Uterus (tissue), 4 donors: ENCODE results near the gene RNF175. TPM values are rescaled to one million over a fixed set of nuclear protein-coding genes. Genes with fewer than 3 reads are reported as not detected.

Source experiments
- DNase-seq, 2 donors: peaks; one replicate each; pipeline ENCODE4 v3.0.0-alpha.2; 2019 to 2020
- H3K27ac ChIP-seq, 2 donors: fragments of 200-600 bp; sonication (generic); 1 replicate in 1 of 2; 2 replicates in 1 of 2; pipeline ENCODE4 v1.5.1; 2016 to 2018
- H3K27me3 ChIP-seq, 2 donors: fragments of 200-600 bp; sonication (generic); one replicate each; pipeline ENCODE4 v1.5.1; 2018 to 2019; ENCODE audit warnings: control low read depth in 1 of 2
- H3K36me3 ChIP-seq, 2 donors: fragments of 200-600 bp; sonication (generic); one replicate each; pipeline ENCODE4 v1.5.1; 2019; ENCODE audit warnings: control low read depth in 1 of 2
- H3K4me1 ChIP-seq, 2 donors: fragments of 200-600 bp; sonication (generic); one replicate each; pipeline ENCODE4 v1.5.1; 2018 to 2019; ENCODE audit warnings: control low read depth in 1 of 2
- H3K4me3 ChIP-seq, 2 donors: fragments of 200-600 bp; sonication (generic); 1 replicate in 1 of 2; 2 replicates in 1 of 2; pipeline ENCODE4 v1.5.1; 2018 to 2019; ENCODE audit warnings: mild to moderate bottlenecking in 1 of 2
- H3K9me3 ChIP-seq, 2 donors: fragments of 200-600 bp; sonication (generic); one replicate each; pipeline ENCODE4 v1.5.1; 2019; ENCODE audit warnings: control low read depth in 1 of 2
- POLR2A ChIP-seq, 2 donors: fragments of 450-650 bp; IDR thresholded peaks; one replicate each; pipeline ENCODE4 v1.6.1; 2016; ENCODE audit warnings: antibody characterized with exemption in 2 of 2, mild to moderate bottlenecking in 1 of 2, moderate library complexity in 1 of 2
- intact Hi-C: fragments of 100-400 bp; cut with DNase I; formaldehyde crosslinking; loops from one replicate; pipeline ENCODE4 v1.15.1; 2023; ENCODE audit warnings: low total_unique reads
- total RNA-seq, 4 donors: library from RNA; depleted of rRNA in 3 of 4; stranded (reverse); fragments of >200 nt in 3 of 4; gene quantifications; one replicate each; pipeline versions ENCODE4 v1.1.0 to v1.2.4, GENCODE V29; 2014 to 2023
- TF ChIP-seq, protein P1 (sequence below), 4 experiments: fragments of 200-600 bp in 2 of 4; fragments of 450-650 bp in 2 of 4; sonication (generic) in 2 of 4; IDR thresholded peaks; one replicate each; pipeline ENCODE4 v1.5.1; 2016 to 2019; ENCODE audit warnings: antibody characterized with exemption in 4 of 4, mild to moderate bottlenecking in 2 of 4, moderate library complexity in 1 of 4
- donor health status: DM: yes; HTN: yes; CAD: no.

RNF175 gene
- total RNA-seq, 4 donors from 2014 or later, result 3.9 TPM; not detected in 3

DNA sequence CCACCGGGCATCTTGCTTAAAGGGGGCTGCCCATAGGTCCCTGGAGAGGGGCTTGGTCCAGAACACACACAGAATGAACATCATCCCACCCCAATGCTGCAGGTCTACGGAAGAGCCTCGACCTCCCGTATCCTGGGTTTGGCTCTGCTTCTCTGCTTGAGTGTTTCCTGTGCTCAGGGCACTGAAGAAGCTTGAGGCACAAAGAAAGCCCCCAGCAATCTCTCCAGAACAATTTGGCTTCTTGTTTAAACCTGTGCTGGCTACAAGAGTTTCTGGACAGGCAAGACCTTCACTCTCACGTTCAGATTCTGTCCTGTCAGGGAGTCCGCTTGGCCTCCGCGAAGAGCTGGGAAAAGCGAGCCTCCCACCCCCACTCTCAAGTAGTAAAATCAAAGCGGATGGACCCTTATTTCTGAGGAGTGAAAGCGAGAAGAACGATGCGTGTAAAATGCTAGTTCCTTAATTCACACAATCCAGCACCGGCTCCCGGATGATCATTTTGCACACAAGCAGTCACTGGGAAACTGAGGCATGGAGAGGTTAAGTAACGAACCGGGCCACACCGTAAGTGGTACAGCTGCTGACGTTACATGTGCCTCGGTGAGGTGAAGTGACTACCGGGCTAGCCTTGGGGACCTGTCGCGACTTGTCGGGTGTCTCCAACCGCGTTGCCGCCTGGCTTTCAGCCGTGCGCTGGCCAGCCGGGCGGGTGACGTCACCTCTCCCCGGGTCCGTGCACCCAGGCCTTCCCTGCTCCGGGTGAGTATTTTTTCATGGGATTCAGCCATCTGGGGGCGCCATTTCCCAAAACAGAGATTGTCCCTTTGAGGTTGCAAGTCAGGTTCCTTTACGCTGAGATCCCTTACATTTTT, 32.2 kb upstream of the RNF175 start:
- TF ChIP-seq, protein P1, sequence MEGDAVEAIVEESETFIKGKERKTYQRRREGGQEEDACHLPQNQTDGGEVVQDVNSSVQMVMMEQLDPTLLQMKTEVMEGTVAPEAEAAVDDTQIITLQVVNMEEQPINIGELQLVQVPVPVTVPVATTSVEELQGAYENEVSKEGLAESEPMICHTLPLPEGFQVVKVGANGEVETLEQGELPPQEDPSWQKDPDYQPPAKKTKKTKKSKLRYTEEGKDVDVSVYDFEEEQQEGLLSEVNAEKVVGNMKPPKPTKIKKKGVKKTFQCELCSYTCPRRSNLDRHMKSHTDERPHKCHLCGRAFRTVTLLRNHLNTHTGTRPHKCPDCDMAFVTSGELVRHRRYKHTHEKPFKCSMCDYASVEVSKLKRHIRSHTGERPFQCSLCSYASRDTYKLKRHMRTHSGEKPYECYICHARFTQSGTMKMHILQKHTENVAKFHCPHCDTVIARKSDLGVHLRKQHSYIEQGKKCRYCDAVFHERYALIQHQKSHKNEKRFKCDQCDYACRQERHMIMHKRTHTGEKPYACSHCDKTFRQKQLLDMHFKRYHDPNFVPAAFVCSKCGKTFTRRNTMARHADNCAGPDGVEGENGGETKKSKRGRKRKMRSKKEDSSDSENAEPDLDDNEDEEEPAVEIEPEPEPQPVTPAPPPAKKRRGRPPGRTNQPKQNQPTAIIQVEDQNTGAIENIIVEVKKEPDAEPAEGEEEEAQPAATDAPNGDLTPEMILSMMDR (IDR thresholded peaks at IDR 0.05), result no peak
- no peak for TF ChIP-seq POLR2A (IDR thresholded peaks at IDR 0.05)
- no peak overlapping the region for H3K4me3 ChIP-seq
- no peaks in the 10 kb centered on the region for H3K9me3 ChIP-seq
- H3K27ac ChIP-seq, result no peak overlapping the region
- intact Hi-C loops, result no loop called here
- peak in 1 of 2 donors; percentile 41 for DNase-seq
- H3K4me1 ChIP-seq, result peaks cover 0 to 6% of the 10 kb centered on the region in 2 donors
- no peaks in the 10 kb centered on the region for H3K36me3 ChIP-seq
- peaks cover 10 to 34% of the 10 kb centered on the region in 2 donors for H3K27me3 ChIP-seq

DNA sequence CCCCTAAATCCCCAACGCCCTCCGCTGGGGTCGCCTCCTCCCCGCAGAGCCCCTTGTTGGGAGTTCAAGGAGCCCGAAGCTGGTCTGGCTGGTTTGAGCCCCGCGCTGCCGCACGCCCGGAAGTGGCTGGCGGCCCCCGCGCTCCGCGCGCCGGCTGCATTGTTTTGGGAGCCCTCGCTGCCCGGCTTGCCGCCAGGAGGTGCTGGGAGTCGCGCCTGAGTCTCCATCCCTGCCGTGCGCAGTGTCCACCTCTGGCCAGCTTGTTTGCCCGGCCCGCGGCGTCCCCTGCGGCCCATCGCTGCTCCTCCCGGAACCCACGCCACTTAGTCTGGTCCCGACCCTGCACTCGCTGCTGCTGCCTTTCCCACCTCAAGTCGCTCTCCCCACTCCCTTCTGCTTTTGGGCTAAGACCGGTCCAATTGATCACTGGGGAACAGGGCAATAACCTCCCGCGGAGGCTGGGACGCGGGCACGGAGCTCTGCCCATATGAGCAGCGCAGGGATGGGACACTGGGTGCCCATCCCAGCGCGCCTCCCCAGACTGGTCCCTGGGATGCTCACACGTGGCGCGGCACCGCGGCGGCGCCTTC, 31.2 kb upstream of the RNF175 start:
- Histone ChIP-seq H3K27ac (no peak overlapping the region), H3K27me3 (peaks cover 10 to 34% of the 10 kb centered on the region in 2 donors), H3K36me3 (no peaks in the 10 kb centered on the region), H3K9me3 (no peaks in the 10 kb centered on the region), H3K4me1 (peaks cover 0 to 6% of the 10 kb centered on the region in 2 donors), H3K4me3 (no peak overlapping the region)
- TF ChIP-seq POLR2A (IDR thresholded peaks at IDR 0.05), result no peak
- TF ChIP-seq, protein P1 (IDR thresholded peaks at IDR 0.05), result no peak
- peak in 1 of 2 donors; percentile 39 for DNase-seq
- intact Hi-C loops, result no loop called here

DNA sequence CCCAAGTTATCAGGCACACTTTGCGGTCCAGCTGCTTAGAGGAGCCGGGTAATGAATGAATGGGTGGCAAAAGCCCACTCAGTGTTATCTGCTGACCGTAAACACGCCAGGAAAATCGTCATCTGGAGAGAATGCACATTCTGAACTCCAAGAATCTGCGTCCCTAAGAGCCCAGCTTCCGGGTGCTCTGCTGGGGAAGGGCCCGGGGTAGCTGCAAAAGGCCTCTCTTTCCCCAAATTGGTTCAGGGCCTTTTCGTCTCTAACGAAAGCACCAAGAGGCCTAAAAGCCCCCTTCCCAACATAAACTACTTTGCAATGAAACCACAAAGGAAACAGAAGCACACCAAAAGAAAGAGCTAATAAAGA, 30.7 kb upstream of the RNF175 start:
- no peak overlapping the region for H3K4me3 ChIP-seq
- intact Hi-C loops, result no loop called here
- no peak overlapping the region for H3K27ac ChIP-seq
- H3K36me3 ChIP-seq, result no peaks in the 10 kb centered on the region
- peaks cover 0 to 6% of the 10 kb centered on the region in 2 donors for H3K4me1 ChIP-seq
- no peak for DNase-seq
- H3K9me3 ChIP-seq, result no peaks in the 10 kb centered on the region
- H3K27me3 ChIP-seq, result peaks cover 10 to 34% of the 10 kb centered on the region in 2 donors
- no peak for TF ChIP-seq POLR2A (IDR thresholded peaks at IDR 0.05)
- TF ChIP-seq, protein P1 (IDR thresholded peaks at IDR 0.05), result no peak

DNA sequence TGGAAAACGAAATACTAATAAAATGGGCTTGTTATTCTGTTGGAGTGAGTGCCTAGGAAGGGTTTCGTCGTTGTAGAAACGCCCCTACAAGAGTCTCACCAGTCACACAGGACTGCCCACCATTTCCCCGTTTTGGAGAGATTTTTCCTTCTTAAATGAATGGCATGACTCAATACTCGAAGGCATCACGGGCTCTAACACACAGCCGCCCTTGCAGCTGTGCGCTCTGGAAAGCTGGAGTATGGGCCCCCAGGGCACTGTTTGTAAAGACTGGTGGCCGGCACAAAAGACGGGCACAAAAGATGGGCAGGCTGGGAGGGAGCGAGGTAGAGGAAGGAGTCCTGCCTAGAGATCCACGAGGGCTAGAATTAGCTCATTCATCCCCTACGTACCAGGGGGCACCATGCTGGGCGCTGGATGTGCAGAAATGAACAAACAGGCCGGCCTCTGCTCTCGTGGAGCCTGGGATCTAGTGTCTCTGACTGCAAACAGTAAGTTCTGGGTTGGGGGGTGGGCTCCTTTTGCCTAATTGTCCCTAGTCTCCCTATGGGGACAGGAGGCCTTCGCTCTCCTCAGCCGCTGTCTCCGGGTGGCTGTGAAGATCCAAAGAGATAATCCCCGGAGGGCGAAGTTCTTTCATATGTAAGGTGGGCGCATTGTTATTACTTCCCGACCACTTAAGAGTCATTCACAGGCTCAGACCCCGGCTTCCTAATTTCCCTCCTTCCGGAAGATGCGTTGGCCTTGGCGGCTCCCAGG, 30.1 kb upstream of the RNF175 start:
- TF ChIP-seq POLR2A (IDR thresholded peaks at IDR 0.05), result no peak
- Histone ChIP-seq H3K4me3 (no peak overlapping the region), H3K27me3 (peaks cover 10 to 34% of the 10 kb centered on the region in 2 donors), H3K27ac (no peak overlapping the region), H3K9me3 (no peaks in the 10 kb centered on the region), H3K4me1 (peaks cover 0 to 6% of the 10 kb centered on the region in 2 donors), H3K36me3 (no peaks in the 10 kb centered on the region)
- DNase-seq, result no peak
- intact Hi-C loops, result no loop called here

DNA sequence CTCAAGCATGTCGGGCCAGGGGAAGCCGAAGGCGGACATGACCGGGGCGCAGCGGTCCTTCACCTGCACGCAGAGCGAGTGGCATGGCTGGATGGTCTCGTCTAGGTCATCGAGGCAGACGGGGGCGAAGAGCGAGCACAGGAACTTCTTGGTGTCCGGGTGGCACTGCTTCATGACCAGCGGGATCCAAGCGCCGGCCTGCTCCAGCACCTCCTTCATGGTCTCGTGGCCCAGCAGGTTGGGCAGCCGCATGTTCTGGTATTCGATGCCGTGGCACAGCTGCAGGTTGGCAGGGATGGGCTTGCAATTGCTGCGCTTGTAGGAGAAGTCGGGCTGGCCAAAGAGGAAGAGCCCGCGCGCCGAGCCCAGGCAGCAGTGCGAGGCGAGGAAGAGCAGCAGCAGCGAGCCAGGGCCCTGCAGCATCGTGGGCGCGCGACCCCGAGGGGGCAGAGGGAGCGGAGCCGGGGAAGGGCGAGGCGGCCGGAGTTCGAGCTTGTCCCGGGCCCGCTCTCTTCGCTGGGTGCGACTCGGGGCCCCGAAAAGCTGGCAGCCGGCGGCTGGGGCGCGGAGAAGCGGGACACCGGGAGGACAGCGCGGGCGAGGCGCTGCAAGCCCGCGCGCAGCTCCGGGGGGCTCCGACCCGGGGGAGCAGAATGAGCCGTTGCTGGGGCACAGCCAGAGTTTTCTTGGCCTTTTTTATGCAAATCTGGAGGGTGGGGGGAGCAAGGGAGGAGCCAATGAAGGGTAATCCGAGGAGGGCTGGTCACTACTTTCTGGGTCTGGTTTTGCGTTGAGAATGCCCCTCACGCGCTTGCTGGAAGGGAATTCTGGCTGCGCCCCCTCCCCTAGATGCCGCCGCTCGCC, 28.8 kb upstream of the RNF175 start, which contains the start of gene SFRP2:
Gene SFRP2, minus strand, starts transcription at position 671 of the 864 bp plus-strand sequence. Its CDS starts 248 bp downstream, at position 423.
- DNase-seq, result no peak
- intact Hi-C loops, result no loop called here
- H3K4me3 ChIP-seq, result peak within 1 kb of the TSS in 1 of 2 donors; percentile 1
- no peaks in the 10 kb centered on the region for H3K36me3 ChIP-seq
- no peak within 1 kb of the TSS for H3K27ac ChIP-seq
- H3K4me1 ChIP-seq, result peaks cover 0 to 6% of the 10 kb centered on the region in 2 donors
- TF ChIP-seq, protein P1 (IDR thresholded peaks at IDR 0.05), result no peak
- no peak for TF ChIP-seq POLR2A (IDR thresholded peaks at IDR 0.05)
- peaks cover 10 to 34% of the 10 kb centered on the region in 2 donors for H3K27me3 ChIP-seq
- H3K9me3 ChIP-seq, result no peaks in the 10 kb centered on the region
